ENCODE measurements around the gene DUSP1.

DNA sequence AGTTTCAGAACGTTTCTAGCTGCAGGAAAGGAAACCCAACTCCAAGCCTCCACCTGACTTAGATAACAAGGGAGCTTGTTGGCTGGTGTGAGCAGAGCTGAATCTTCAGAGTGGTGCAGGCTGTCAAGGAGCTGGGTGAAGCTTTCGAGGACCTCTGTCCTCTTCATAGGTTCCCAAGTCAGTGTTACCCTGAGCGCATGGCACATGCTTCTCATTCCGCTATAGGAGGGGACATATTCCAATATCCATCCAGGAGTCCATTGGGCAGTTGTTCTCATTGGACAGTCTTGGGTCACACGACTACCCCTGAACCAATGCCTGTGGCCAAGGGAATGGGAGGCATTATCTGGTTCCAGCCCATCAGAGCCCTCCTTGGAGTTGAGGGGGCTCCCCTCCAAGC is 50.3 kb downstream of the DUSP1 start:
- TF ChIP-seq, protein P1, sequence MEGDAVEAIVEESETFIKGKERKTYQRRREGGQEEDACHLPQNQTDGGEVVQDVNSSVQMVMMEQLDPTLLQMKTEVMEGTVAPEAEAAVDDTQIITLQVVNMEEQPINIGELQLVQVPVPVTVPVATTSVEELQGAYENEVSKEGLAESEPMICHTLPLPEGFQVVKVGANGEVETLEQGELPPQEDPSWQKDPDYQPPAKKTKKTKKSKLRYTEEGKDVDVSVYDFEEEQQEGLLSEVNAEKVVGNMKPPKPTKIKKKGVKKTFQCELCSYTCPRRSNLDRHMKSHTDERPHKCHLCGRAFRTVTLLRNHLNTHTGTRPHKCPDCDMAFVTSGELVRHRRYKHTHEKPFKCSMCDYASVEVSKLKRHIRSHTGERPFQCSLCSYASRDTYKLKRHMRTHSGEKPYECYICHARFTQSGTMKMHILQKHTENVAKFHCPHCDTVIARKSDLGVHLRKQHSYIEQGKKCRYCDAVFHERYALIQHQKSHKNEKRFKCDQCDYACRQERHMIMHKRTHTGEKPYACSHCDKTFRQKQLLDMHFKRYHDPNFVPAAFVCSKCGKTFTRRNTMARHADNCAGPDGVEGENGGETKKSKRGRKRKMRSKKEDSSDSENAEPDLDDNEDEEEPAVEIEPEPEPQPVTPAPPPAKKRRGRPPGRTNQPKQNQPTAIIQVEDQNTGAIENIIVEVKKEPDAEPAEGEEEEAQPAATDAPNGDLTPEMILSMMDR (conservative IDR thresholded peaks at IDR 0.05; ENCODE audit: low read length): no peak
- TF ChIP-seq EZH2phosphoT487 (IDR thresholded peaks at IDR 0.05; ENCODE audit: borderline replicate concordance, low read depth, low read length): no peak
